Tibial nerve (tissue), 3 donors: ENCODE measurements around the gene FICD.

Source experiments
- EP300 ChIP-seq, 2 donors: sonication (generic); formaldehyde crosslinking; IDR thresholded peaks; one replicate each; pipeline ENCODE4 v1.6.1; 2017; ENCODE audit warnings: antibody characterized with exemption in 2 of 2, mild to moderate bottlenecking in 1 of 2
- POLR2A ChIP-seq, 2 donors: fragments of 450-650 bp; IDR thresholded peaks; one replicate each; pipeline ENCODE4 v1.6.1; 2017; ENCODE audit warnings: antibody characterized with exemption in 2 of 2, mild to moderate bottlenecking in 2 of 2, moderate library complexity in 2 of 2

- TF ChIP-seq POLR2A (IDR thresholded peaks at IDR 0.05) (no peak), EP300 (IDR thresholded peaks at IDR 0.05) (no peak)
Measured at GRCh38 chr12:108477055-108477880, 37.8 kb upstream of the FICD start.
